Prostate gland (tissue), 2 donors: Measurements from ENCODE around the gene ACADL. TPM values are rescaled to one million over a fixed set of nuclear protein-coding genes. Genes with fewer than 3 reads are reported as not detected.
A peak's percentile ranks its signal among the peaks of the same experiment; 100 is the strongest.

Experiments
- DNase-seq: peaks from one replicate; pipeline ENCODE4 v3.0.0-alpha.2; 2019; ENCODE audit warnings: low spot score
- H3K27ac ChIP-seq, 2 donors: fragments of 200-600 bp; sonication (generic); 2 replicates each; pipeline ENCODE4 v1.5.1; 2017 to 2019
- H3K27me3 ChIP-seq: fragments of 200-600 bp; sonication (generic); replicated peaks from 2 replicates; pipeline ENCODE4 v1.5.1; 2019; ENCODE audit not compliant: insufficient read depth
- H3K36me3 ChIP-seq, 2 donors: fragments of 200-600 bp; sonication (generic); 1 replicate in 1 of 2; 2 replicates in 1 of 2; pipeline versions ENCODE4 v1.5.1 to v1.8.1; 2017 to 2019
- H3K4me1 ChIP-seq: fragments of 200-600 bp; sonication (generic); replicated peaks from 2 replicates; pipeline ENCODE4 v1.5.1; 2019
- H3K4me3 ChIP-seq, 2 donors: fragments of 200-600 bp; sonication (generic); 2 replicates each; pipeline ENCODE4 v1.5.1; 2017 to 2019
- H3K9me3 ChIP-seq: fragments of 200-600 bp; sonication (generic); 2 replicates; pipeline ENCODE4 v1.5.1; 2017
- POLR2A ChIP-seq: fragments of 450-650 bp; IDR thresholded peaks from one replicate; pipeline ENCODE4 v1.6.1; 2016; ENCODE audit warnings: antibody characterized with exemption, mild to moderate bottlenecking
- POLR2AphosphoS5 ChIP-seq: sonication (generic); formaldehyde crosslinking; IDR thresholded peaks from one replicate; pipeline ENCODE4 v1.6.1; 2017; ENCODE audit warnings: antibody characterized with exemption
- WGBS: methylation state at CpG from one replicate; pipeline ENCODE4 v1.1.5; 2018; 5-methylcytosine and 5-hydroxymethylcytosine counted together
- intact Hi-C: fragments of 100-400 bp; cut with DNase I; formaldehyde crosslinking; loops from one replicate; pipeline ENCODE4 v1.14.2; 2022
- total RNA-seq, 2 donors: library from RNA; depleted of rRNA; stranded (reverse); fragments of >200 nt; gene quantifications; one replicate each; pipeline ENCODE4 v1.1.0, GENCODE V29; 2016
- TF ChIP-seq, protein P1 (sequence below), 4 experiments: fragments of 200-600 bp in 2 of 4; fragments of 450-650 bp in 2 of 4; sonication (generic) in 2 of 4; IDR thresholded peaks; 1 replicate in 3 of 4; 2 replicates in 1 of 4; pipeline ENCODE4 v1.5.1; 2016 to 2019; ENCODE audit warnings: antibody characterized with exemption in 4 of 4, mild to moderate bottlenecking in 2 of 4, moderate library complexity in 2 of 4

ACADL gene
- total RNA-seq, 2 donors from 2014 or later = 12.3 to 54.0 TPM

DNA sequence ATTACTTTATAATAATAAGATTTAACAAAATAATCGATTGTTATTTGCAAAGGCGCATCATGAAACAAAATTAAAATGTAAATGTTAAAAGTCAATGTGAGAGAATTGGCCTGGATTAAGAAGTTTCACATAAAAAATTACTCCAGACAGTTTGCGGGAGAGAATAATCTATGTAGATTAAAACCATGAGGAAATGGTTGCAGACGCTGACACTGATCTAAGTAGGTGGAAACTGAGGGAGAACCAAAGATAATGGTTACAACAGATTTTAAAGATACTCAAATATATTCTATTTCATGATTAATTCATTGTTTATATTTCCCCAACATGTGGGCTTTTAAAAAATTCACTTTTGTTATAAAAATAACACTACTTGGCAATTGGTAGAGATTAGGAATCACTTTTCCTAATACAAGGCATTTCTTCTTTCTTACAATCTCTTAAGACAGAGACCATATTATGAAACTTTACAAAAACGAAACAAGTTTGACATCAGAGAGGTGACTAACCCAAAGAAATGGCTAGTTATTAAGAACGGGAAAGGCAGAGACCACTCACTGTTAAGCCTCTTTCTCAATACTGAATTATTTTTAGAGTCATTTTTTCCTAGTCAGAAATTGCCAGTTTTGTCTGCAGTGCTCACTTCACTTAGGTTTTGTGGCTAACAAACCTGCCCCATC, 55.6 kb downstream of the ACADL start:
- no peaks in the 10 kb centered on the region for H3K9me3 ChIP-seq
- intact Hi-C loops = loop anchor here (5.0 kb wide), 2 partner anchors 167 to 308 kb away; partner anchors contain the start of genes LANCL1 and RPE
- H3K4me1 ChIP-seq = peaks cover 11% of the 10 kb centered on the region
- DNase-seq = no peak
- H3K27me3 ChIP-seq = no peaks in the 10 kb centered on the region
- peak overlapping the region; percentile 100 for H3K27ac ChIP-seq
- no peak for TF ChIP-seq POLR2A
- TF ChIP-seq, protein P1, sequence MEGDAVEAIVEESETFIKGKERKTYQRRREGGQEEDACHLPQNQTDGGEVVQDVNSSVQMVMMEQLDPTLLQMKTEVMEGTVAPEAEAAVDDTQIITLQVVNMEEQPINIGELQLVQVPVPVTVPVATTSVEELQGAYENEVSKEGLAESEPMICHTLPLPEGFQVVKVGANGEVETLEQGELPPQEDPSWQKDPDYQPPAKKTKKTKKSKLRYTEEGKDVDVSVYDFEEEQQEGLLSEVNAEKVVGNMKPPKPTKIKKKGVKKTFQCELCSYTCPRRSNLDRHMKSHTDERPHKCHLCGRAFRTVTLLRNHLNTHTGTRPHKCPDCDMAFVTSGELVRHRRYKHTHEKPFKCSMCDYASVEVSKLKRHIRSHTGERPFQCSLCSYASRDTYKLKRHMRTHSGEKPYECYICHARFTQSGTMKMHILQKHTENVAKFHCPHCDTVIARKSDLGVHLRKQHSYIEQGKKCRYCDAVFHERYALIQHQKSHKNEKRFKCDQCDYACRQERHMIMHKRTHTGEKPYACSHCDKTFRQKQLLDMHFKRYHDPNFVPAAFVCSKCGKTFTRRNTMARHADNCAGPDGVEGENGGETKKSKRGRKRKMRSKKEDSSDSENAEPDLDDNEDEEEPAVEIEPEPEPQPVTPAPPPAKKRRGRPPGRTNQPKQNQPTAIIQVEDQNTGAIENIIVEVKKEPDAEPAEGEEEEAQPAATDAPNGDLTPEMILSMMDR (IDR thresholded peaks at IDR 0.05) = no peak
- TF ChIP-seq POLR2AphosphoS5 = no peak
- no peaks in the 10 kb centered on the region for H3K36me3 ChIP-seq
- 19% methylated on average over 6 of the region's 6 CpGs for WGBS
- peak overlapping the region; percentile 95 for H3K4me3 ChIP-seq

DNA sequence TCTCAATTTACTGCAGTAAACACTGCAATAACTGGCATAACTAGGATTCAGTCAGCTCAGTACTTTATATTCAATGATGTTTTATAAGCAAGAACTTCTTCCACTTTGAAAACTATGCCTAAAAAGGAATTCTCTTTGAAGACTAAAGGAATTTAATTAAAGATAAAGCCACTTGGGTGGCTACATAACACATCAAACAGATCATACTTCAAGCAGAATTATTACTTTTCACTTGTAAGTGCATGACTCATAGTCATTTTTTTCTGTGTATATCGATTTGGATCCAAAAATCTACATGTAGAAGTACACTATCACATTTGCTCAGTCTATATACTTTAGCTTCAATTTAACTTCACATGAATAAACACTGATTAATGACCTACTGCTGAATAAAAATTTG, 58.0 kb downstream of the ACADL start:
- no peak for DNase-seq
- WGBS = 9% methylated on average over 1 of the region's 1 CpG
- Histone ChIP-seq H3K36me3 (no peaks in the 10 kb centered on the region), H3K4me3 (no peak overlapping the region), H3K4me1 (peaks cover 14% of the 10 kb centered on the region), H3K9me3 (no peaks in the 10 kb centered on the region), H3K27me3 (no peaks in the 10 kb centered on the region), H3K27ac (peak overlapping the region; percentile 58 to 100)
- intact Hi-C loops = loop anchor here (5.0 kb wide), 1 partner anchor 310 kb away; the partner anchor contains the start of gene LANCL1
- TF ChIP-seq, protein P1 (IDR thresholded peaks at IDR 0.05) = no peak
- TF ChIP-seq POLR2AphosphoS5 = no peak
- TF ChIP-seq POLR2A = no peak

DNA sequence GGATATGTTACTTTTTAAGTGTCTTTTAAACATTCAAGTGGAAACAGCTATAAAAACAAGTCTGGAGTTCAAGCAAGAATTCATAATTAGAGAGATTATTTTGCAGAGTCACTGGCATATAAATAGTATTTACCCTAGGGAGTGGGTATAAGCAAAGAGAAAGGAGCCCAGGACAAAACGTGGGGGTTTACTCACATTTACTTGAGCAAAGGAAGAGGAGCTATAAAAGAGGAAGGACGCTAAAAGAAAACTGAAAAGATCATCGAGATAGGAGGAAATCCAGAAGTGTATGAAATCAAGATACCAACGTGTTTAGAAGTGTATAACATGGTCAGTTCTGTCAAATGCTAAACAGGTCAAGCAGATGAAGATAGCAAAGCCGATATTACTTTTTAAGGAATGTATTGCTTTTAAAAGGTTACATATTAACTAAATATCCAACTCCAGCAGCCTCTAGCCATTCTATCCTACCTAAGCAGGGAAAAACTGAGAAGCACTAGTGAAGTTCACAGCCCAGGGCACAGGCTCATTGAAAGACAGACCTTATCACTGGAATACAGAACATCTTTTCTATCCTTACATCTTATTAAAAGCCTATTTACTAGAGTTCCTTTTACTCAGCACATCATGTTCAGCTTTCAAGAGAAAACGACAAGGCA, 62.7 kb downstream of the ACADL start:
- intact Hi-C loops = no loop called here
- Histone ChIP-seq H3K36me3 (no peaks in the 10 kb centered on the region), H3K9me3 (no peaks in the 10 kb centered on the region), H3K27me3 (no peaks in the 10 kb centered on the region), H3K4me3 (no peak overlapping the region), H3K4me1 (peaks cover 10% of the 10 kb centered on the region), H3K27ac (no peak overlapping the region)
- 19% methylated on average over 6 of the region's 6 CpGs for WGBS
- TF ChIP-seq POLR2A = no peak
- TF ChIP-seq, protein P1 (IDR thresholded peaks at IDR 0.05) = no peak
- no peak for TF ChIP-seq POLR2AphosphoS5
- DNase-seq = no peak

DNA sequence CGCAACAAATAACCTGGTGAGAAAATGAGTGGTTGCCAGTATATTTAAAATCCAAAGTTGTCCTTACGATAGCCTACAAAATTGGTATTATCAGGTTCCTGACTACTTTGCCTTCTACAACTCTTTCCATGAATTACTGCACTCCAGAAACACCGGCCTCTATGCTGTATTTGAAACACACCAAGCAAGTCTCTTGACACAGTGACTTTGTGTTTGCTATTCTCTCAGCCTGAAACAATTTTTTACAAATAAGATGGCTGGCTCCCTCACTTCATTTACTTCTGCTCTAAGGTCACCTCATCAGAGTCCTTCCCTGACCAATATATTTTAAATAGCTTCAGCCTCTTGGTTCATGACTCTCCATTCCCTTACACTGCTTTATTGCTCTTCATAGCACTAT, 66.2 kb downstream of the ACADL start:
- Histone ChIP-seq H3K4me1 (peaks cover 3% of the 10 kb centered on the region), H3K4me3 (no peak overlapping the region), H3K36me3 (no peaks in the 10 kb centered on the region), H3K27ac (no peak overlapping the region), H3K9me3 (no peaks in the 10 kb centered on the region), H3K27me3 (no peaks in the 10 kb centered on the region)
- intact Hi-C loops = no loop called here
- 93% methylated on average over 3 of the region's 3 CpGs for WGBS
- no peak for TF ChIP-seq POLR2A
- TF ChIP-seq POLR2AphosphoS5 = no peak
- TF ChIP-seq, protein P1 (IDR thresholded peaks at IDR 0.05) = no peak
- no peak for DNase-seq
